ENCODE results near the gene SPRN.
"Not testable (repeated sequence)": the region's sequence is repeated elsewhere in the genome, so short reads cannot be mapped to it uniquely, and the experiment has no call there.

Gene SPRN

DNA sequence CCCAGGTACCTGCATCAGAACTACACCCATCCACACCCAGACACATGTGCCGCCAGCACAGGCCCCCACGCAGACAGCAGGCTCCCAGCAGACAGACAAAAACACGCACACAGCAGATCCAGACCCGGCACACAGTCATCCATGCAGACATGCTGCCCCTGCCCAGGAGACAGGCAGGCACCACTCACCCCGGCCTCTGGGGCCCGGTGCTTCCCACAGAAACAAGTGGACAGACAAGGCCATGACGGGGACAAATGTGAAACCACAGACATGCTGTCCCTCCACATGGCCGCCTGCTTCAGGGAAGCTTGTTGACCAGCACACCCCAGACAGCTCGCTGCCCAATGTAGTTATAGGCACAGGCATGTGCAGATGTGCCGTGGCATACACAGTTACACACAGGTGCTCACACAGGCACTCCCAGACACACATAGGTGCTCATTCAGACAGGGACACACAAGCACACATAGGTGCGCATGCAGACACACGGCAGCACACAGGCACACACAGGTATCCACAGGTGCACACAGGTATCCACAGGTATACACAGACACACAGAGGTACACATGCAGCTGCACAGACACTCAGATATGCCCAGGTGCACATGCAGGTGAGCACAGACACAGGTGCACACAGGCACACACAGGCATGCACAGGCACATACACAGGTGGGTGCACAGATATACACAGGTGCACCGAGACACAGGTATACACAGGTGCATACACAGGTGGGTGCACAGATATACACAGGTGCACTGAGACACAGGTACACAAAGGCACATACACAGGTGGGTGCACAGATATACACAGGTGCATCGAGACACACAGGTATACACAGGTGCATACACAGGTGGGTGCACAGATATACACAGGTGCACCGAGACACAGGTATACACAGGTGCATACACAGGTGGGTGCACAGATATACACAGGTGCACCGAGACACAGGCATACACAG is 18.8 kb upstream of the SPRN start:
- no peak overlapping the region for H3K27ac ChIP-seq
- no peak overlapping the region for H3K4me3 ChIP-seq (ENCODE audit: low read depth in 1 of 2, low read length in 1 of 2)
- TF ChIP-seq, protein P1, sequence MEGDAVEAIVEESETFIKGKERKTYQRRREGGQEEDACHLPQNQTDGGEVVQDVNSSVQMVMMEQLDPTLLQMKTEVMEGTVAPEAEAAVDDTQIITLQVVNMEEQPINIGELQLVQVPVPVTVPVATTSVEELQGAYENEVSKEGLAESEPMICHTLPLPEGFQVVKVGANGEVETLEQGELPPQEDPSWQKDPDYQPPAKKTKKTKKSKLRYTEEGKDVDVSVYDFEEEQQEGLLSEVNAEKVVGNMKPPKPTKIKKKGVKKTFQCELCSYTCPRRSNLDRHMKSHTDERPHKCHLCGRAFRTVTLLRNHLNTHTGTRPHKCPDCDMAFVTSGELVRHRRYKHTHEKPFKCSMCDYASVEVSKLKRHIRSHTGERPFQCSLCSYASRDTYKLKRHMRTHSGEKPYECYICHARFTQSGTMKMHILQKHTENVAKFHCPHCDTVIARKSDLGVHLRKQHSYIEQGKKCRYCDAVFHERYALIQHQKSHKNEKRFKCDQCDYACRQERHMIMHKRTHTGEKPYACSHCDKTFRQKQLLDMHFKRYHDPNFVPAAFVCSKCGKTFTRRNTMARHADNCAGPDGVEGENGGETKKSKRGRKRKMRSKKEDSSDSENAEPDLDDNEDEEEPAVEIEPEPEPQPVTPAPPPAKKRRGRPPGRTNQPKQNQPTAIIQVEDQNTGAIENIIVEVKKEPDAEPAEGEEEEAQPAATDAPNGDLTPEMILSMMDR (IDR thresholded peaks at IDR 0.05) = no peak

DNA sequence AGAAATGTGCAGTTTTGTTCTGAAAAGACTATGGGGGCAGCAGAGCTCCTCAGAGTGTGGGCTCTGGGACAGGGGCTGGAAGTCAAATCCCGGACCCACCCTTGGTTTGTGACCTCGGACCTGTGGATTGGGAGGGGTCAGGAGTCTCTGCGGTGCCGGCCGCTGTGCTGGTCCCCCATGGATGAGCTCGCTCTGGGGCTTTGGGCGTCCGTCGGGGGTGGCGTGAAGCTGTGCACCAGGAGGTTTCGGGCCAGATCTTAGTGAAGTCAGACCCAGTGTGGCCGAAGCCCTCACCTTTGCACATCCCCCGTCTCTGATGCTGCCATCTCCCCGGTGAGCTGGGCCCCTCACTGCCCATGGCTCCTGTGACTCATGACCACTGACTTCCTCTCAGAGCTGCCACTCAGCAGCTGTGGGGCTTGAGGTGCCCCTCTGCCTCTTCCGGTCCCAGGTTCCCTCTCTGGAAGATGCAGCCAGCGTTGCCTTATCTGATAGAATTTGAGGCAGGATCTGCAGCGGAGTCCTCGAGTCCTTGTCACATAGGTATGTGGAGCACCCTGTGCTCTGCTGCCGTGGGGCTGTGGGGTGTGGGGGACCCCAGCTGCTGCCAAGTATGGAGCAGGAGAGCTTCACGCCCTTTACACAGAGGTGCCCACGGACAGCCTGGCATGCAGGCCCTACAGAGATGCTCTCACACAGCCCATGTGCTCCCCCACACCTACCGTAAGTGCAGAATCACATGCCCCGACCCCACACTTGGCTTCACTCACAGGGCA is 18.0 kb upstream of the SPRN start:
- Histone ChIP-seq H3K27ac (no peak overlapping the region), H3K4me1 (ENCODE audit: control insufficient read depth in 1 of 2, insufficient read depth in 1 of 2, low read depth in 1 of 2, low read length in 1 of 2) (peaks cover 0 to 4% of the 10 kb centered on the region in 2 experiments), H3K9me3 (peaks cover 18% of the 10 kb centered on the region), H3K27me3 (peaks cover 5% of the 10 kb centered on the region), H3K4me3 (ENCODE audit: low read depth in 1 of 2, low read length in 1 of 2) (no peak overlapping the region), H3K36me3 (no peaks in the 10 kb centered on the region)
- TF ChIP-seq, protein P1 (IDR thresholded peaks at IDR 0.05) = no peak

More for the DNA sequence above, 18.8 kb upstream of the SPRN start:
- Histone ChIP-seq H3K36me3 (no peaks in the 10 kb centered on the region), H3K27me3 (peaks cover 5% of the 10 kb centered on the region), H3K9me3 (peaks cover 24% of the 10 kb centered on the region), H3K4me1 (ENCODE audit: control insufficient read depth in 1 of 2, insufficient read depth in 1 of 2, low read depth in 1 of 2, low read length in 1 of 2) (peaks cover 0 to 4% of the 10 kb centered on the region in 2 experiments)

DNA sequence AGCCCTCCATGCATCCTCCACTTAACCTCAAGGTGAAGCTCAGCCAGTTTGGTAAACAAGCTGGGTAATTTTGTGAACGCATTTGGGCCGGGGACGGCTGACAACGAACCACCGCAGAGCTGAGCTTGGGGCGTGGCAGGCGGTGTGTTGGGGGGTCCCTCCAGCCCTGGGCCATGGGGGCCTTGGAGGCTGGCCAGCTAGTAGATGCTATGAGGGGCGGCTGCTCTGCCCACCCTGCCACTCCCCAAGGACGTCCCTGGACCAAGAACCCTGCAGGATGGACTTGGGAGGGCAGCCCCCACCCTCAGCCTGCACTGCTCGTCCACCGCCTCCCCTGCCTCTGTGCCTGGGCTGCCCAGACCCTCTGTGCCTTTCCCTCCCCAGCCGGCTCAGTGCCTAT is 17.4 kb upstream of the SPRN start:
- no peak overlapping the region for H3K27ac ChIP-seq

DNA sequence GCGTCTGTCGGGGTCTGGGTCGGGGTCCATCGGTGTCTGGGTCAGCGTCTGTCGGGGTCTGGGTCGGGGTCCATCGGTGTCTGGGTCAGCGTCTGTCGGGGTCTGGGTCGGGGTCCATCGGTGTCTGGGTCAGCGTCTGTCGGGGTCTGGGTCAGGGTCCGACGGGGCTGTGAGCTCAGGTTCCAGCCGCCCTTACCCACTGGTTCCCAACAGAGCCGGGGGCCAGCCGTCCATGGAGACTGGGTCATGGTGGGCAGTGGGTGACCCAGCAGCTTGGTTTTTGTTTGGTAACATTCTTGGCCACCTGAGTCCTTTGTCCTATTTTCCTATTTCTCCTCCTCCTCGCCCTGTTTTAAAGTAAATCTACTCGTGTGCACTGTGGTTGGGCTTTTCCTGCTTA is 16.9 kb upstream of the SPRN start:
- not testable (repeated sequence) for H3K27ac ChIP-seq; H3K27me3 ChIP-seq; H3K4me1 ChIP-seq (ENCODE audit: control insufficient read depth in 1 of 2, insufficient read depth in 1 of 2, low read depth in 1 of 2, low read length in 1 of 2); H3K9me3 ChIP-seq; H3K36me3 ChIP-seq; H3K4me3 ChIP-seq (ENCODE audit: low read depth in 1 of 2, low read length in 1 of 2)

More for the DNA sequence above, 17.4 kb upstream of the SPRN start:
- H3K27me3 ChIP-seq = peaks cover 7% of the 10 kb centered on the region
- H3K9me3 ChIP-seq = peaks cover 12% of the 10 kb centered on the region
- no peaks in the 10 kb centered on the region for H3K36me3 ChIP-seq
- TF ChIP-seq, protein P1 (IDR thresholded peaks at IDR 0.05) = no peak
- no peak overlapping the region for H3K4me3 ChIP-seq (ENCODE audit: low read depth in 1 of 2, low read length in 1 of 2)
- H3K4me1 ChIP-seq (ENCODE audit: control insufficient read depth in 1 of 2, insufficient read depth in 1 of 2, low read depth in 1 of 2, low read length in 1 of 2) = peaks cover 0 to 4% of the 10 kb centered on the region in 2 experiments

DNA sequence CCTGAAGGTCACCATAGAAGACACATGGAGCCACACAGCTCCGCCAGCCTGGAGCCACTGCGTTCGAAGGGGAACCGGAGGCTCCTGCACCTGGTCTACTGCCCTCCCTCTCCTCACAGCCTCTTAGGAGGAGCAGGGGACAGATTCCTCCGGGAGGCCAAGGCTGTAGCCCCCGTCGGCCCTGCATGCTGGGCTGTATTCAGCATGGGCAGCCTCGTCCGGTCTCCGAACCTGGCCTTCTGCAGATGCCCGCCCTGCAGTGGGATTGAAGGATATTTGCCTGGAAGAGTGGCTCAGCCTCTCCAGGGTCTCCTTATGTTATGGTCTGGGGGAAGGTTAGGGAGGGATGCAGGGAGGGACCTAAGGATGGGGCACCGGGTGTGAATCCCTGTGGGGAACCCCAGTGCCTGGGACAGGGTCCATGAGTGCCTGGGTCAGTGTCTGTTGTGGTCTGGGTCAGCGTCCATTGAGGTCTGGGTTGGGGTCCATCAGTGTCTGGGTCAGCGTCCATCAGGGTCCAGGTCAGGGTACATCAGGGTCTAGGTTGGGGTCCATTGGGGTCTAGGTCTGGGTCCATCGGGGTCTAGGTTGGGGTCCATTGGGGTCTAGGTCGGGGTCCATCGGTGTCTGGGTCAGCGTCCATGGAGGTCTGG is 16.3 kb upstream of the SPRN start:
- peaks cover 0 to 4% of the 10 kb centered on the region in 2 experiments for H3K4me1 ChIP-seq (ENCODE audit: control insufficient read depth in 1 of 2, insufficient read depth in 1 of 2, low read depth in 1 of 2, low read length in 1 of 2)
- TF ChIP-seq, protein P1 (IDR thresholded peaks at IDR 0.05) = no peak
- no peaks in the 10 kb centered on the region for H3K36me3 ChIP-seq
- H3K27me3 ChIP-seq = peaks cover 3% of the 10 kb centered on the region
- peaks cover 1% of the 10 kb centered on the region for H3K9me3 ChIP-seq
- no peak overlapping the region for H3K27ac ChIP-seq
- no peak overlapping the region for H3K4me3 ChIP-seq (ENCODE audit: low read depth in 1 of 2, low read length in 1 of 2)
